HG02759 (cell line): ENCODE data around the gene ETV7.
"Not testable (repeated sequence)": the region's sequence is repeated elsewhere in the genome, so short reads cannot be mapped to it uniquely, and the experiment has no call there.

Source experiments
- ATAC-seq: cut with Tn5 transposase; IDR thresholded peaks from one replicate; pipeline ENCODE4 v1.9.1; 2021; ENCODE audit warnings: mild to moderate bottlenecking, moderate library complexity; ENCODE audit not compliant: unreplicated experiment

The ETV7 gene

DNA sequence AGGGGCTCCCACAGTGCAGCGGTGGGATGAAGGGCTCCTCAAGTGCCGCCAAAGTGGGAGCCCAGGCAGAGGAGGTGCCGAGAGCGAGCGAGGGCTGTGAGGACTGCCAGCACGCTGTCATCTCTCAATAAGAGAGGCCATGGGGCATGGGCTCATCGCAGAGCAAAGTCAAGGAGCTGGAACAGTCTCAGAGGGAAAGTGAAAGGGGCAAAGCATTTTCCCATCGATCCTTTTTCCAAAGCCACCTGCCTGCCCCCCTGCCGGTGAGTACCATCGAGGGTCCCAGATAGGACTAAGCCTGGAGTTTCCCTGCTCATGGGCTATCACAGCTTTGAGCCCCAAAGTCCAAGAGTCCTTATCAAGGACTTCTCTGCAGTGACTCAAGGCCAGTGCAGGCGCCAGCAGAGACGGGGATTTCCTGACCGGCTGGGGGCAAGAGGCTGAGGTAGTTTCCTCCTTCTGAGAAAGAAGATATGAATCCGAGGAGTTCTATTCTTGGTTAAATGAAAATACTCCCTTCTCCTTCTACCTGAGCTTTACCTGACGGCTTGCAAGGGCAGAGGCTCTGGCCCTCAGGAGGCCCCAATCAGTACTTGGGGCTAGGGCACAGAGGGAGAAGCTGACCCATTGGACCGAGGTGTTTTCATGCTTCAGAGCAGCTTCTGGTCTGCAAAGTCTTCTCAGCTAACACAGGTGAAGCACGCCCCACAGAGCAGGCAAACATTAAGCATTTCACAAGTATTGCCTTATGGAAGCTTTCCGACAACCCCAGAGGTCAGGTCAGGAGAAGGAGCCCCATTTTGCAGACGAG is 22.6 kb downstream of the ETV7 start:
- ATAC-seq = peak; percentile 60

DNA sequence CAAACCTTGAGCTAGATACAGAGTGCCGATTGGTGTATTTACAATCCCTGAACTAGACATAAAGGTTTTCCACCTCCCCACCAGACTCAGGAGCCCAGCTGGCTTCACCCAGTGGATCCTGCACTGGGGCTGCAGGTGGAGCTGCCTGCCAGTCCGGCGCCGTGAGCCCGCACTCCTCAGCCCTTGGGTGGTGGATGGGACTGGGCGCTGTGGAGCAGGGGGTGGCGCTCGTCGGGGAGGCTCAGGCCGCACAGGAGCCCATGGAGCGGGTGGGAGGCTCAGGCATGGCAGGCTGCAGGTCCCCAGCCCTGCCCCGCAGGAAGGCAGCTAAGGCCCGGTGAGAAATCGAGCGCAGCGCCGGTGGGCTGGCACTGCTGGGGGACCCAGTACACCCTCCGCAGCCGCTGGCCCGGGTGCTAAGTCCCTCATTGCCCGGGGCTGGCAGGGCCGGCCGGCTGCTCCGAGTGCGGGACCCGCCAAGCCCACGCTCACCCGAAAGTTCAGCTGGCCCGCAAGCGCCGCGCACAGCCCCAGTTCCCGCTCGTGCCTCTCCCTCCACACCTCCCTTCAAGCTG is 23.3 kb downstream of the ETV7 start:
- ATAC-seq = not testable (repeated sequence)

DNA sequence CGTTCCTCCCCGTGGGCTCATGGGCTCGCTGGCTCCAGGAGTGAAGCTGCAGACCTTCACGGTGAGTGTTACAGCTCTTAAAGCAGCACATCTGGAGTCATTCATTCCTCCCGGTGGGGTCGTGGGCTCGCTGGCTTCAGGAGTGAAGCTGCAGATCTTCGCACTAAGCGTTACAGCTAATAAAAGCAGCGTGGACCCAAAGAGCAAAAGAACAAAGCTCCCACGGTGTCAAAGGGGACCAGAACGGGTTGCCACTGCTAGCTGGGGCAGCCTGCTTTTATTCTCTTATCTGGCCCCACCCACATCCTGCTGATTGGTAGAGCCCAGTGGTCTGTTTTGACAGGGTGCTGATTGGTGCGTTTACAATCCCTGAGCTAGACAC is 24.1 kb downstream of the ETV7 start:
- ATAC-seq = not testable (repeated sequence)

DNA sequence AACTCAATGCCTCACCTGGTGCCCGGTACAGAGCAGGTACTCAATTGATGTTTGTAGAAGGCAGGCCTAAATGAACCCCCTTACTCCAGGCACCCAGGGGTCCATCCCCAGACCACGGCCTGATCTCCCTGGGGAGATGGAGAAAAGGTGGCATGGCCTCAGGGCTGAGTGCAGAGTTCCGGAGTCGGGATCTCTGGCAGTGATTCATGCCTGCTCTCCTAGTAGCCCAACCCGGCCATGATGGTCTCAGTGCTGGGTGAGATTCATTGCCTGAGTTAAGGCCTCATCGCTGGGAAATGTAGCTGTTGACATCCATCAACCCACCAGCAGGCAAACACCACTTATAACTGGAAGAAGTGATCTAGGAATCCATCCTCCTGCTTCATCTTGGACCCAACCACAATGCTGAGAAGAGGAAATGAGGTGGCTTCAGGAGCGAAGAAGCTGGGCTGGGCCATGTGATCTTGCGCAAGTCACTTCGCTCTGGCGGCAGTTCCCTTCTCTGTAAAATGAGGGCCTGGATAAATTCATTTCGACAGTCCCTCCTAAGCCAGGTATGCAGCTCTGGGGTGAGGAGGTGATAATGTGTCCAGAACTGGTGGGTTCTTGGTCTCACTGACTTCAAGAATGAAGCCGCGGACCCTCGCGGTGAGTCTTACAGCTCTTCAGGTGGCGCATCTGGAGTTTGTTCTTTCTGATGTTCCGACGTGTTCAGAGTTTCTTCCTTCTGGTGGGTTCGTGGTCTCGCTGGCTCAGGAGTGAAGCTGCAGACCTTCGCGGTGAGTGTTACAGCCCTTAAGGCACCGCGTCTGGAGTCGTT is 24.7 kb downstream of the ETV7 start:
- ATAC-seq = no peak

DNA sequence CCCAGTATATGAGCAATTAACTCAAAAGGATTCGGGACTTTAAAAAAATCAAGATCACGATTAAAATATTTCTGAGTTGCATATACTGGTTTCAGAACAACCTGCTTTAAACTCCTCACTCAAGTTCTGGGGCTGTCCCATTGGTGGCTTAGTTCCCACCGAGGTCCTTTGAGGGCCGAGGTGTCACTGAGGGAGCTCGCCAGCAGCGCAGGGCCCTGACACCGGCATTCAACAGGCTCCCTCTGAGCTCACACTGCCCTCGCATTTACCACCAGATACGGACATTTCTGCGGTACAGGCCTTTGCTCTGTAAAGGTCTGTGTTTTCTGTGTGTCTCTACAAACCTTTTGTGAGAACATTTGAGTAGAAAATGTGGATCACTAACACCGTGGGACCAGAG is 26.4 kb downstream of the ETV7 start:
- ATAC-seq = no peak

DNA sequence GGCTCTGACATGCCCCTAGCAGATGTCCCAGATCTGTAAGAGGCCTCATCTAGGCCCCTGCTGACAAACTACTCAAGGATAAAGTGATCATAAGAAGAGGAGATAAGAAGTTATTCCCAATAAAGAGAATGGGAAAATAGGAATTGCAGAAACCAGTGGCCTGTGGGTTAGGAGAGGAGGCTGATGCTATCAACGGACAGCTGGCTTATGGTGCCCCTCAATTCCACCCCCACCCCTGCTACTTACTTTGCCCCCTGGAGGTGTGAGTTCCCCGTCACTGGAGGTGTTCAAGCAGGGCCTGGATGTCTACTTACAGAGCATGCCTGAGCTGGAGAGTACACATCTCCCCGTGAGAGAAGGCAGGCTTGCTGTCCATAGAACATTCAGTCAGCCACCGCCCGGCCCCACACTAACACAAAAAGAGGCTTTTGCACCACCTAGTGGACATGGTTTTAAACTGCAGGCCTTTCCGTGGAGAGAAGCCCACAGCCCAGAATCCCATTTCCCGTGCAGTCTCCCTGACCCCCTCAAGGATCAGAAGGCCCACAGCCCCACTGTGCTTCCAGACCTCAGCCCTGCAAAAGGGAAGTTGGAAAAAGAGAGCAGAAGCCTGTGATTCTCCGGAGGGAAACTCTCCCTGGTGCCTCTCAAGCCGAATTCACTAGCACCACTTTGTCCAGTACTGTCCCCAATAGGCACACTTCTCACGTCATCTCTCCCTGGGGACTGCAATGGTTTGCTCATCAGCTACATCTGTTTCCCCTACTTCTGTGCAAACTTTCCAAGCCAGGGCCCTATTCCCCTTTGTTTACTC is 27.0 kb downstream of the ETV7 start:
- peak; percentile 50 for ATAC-seq

DNA sequence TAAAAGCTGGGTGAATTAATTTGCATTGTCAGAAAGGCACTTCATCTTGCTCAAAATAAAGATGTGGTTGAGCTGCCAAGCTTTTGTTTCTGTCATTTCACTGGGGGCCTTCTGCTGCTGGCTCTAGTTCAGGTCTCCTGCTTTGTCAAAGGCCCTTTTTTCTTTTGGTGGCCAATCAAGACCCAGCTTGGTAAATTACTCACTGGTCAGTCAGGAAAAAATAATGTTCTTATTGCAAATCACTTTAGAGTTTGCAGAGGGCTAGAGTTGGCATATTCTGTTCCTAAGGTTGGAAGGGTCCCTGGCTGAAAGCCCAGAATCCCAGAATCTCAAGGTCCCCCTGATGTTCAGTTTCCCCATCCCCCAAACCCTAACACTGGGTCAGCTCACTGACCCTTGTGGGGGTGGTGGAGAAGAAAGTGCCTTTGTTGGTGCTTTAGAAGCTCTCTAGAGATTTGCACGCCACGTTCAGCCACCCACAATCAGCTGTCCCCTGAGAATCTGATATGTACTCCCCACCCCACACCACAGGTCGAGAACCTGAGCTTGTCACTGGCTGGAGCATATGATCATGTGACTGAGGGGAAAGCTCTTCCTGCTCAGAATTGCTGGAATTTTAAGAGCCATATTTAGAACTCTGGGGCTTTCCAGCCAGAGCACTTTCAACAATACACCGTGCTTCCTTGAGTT is 29.1 kb downstream of the ETV7 start:
- peak; percentile 39 for ATAC-seq

DNA sequence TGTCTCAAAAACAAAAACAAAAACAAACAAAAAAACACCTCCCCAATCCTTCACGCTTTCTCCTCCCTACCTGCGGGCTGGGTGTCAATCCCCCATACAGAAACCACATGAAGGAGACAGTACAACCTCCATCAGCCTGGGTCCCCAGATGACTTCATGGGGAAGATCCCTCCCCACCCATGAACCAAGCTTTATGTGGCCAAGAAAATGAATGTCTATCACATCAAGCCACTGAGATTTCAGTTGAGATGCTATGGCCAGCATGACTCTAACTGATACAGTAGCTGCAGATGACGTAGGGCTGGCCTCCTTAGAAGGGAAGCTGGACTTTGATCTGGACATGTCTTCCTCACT is 29.6 kb downstream of the ETV7 start:
- ATAC-seq = no peak

DNA sequence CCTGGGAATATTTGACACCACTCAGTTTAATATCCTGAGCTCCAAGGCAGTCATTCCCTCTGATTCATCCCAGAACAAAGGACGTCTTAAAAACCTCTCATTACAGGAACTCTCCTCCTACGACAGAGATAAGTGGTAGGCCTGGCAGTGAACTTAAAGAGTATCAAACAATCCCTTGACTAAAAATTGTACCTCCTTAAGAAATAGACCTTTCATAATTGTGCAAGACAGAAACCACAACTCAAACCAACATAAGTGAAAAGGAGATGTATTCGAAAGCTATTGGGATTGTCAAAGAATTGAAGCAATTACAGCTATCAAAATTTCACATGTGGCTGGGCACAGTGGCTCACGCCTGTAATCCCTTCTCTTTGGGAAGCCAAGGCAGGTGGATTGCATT is 31.6 kb downstream of the ETV7 start:
- ATAC-seq = no peak

DNA sequence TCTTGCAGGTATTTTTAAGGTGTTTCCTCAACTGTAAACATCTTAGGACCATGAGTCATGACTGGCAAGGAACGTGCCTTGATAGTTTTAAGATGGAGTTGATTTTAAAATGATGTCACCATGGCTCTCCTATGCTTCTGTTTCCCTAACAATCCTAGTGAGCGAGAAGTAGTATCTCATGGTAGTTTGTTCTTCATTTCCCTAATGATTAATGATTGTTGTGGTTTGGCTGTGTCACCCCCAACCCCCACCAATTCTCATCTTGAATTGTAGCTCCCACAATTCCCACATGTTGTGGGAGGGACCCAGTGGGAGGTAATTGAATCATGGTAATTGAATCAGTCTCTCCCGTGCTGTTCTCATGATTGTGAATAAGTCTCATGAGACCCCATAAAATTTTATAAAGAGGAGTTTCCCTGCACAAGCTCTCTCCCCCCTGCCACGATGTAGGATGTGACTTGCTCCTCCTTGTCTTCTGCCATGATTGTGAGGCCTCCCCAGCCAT is 34.0 kb downstream of the ETV7 start:
- ATAC-seq = no peak

DNA sequence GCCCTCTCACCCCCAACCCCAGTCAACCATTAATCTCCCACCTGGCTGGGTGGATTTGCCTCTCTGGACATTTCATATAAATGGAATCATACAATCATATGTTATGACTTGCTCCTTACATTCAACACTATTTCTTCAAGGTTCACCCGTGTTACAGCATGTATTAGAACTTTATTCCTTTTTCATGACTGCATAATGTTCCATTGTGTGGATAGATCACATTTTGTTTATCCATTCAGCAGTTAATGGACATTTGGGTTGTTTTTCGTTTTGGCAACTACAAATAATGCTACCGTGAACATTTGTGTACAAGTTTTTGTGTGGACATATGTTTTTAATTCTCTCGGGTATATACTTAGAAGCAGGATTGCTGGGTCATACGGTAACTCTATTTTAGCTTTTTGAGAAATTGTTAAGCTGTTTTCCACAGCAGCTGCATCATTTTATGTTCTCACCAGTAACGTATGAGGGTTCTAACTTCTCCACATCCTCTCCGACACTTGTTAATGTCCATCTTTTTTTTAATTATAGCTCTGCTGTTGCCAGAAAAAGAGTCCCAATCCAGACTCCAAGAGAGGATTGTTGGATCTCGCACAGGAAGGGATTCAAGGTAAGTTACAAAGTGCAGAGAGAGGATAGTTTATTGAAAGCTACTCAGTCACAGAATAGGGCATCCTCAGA is 34.9 kb downstream of the ETV7 start:
- ATAC-seq = no peak

DNA sequence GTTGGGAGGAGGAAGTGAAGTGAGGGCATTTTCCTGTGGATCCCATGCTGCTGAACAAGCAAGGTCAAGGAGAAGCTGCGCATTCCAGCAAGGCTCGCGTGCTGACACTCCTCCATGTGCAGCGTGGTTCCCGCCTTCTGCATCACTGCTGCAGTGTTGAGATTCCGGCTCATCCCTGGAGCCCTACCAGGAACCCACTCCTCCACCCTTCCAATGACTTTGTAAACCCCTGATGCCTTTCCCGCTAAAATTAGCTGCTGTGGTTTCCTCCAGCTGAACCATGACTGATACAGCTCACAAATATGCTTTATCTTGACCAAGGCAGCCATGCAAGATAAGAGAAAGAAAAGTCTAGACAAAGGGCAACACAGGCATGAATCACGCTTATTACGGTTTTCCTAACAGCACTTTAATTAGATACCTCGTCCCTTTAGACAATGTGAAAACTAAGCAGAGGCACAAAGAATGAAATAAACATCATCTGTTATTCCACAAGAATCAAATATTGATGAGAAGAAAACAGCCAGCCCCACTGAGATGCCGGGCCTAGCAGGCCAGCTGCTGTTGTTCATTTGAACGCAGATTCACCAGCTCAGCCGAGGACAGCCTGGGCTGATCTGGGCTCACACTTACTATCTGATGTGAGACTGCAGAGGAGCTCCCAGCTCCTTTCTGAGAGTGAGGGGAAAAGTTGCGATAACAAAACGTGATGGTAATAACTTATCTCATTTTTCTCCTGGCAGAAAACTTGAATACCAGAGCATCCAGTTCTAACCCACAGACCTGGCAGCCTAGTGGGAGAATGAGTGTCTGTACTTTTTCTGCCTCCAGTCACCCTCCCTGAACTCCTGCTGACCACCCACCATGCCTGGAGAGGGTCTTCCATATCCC is 36.5 kb downstream of the ETV7 start:
- ATAC-seq = no peak

DNA sequence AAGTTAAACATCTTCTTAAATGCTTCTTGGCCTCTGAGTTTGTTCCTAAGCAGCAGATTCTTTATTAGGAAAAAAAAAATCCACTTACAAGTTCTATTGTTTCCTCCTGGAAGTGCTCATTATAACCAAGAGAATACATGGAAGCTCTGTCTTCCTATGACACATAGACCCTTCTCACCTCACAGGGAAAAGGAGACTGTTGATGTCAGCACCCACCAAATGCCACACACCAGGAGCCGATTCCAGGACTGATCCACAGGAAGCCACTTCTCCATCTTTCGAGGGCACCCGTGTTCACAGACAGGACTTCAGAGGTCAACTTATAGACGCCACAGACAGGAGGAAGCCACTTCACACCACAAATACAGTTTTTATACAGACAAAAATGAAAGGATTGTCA is 37.4 kb downstream of the ETV7 start:
- no peak for ATAC-seq

DNA sequence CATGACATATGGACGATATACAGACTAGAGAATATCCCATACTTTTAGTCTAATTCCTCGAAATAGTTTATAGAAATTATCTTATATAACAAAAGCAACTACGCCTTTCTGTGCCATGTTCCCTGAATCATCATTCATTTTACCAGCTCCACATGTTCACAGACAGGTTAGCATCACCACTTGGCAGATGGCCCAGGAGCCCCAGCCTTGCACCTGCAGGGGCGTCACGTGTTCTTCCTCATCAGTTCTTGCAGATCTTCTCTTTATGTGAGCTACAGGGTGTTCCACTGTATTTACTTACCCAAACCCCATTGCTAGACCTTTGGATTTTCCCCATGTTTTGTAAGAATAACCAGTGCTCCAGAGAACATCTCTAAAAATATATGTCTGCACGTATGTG is 38.2 kb downstream of the ETV7 start:
- no peak for ATAC-seq

DNA sequence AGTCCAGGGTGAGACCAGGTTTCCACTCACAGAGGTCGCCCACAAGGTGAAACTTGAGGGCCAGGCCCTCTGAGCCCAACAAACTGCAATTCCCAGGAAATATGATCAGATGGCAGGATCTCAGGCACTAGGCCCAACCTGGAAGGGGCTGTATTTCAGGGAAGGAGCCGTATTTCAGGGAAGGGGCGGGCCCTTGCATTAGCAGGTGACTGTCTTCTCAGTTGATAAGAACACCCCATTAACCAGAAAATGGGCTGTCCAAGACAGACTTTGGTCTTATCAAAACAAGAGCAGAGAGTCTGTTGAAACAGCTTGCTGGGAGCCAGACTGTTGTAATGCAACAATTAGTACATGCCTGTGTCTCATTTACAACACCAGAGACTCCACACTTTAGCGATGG is 39.8 kb downstream of the ETV7 start:
- no peak for ATAC-seq

DNA sequence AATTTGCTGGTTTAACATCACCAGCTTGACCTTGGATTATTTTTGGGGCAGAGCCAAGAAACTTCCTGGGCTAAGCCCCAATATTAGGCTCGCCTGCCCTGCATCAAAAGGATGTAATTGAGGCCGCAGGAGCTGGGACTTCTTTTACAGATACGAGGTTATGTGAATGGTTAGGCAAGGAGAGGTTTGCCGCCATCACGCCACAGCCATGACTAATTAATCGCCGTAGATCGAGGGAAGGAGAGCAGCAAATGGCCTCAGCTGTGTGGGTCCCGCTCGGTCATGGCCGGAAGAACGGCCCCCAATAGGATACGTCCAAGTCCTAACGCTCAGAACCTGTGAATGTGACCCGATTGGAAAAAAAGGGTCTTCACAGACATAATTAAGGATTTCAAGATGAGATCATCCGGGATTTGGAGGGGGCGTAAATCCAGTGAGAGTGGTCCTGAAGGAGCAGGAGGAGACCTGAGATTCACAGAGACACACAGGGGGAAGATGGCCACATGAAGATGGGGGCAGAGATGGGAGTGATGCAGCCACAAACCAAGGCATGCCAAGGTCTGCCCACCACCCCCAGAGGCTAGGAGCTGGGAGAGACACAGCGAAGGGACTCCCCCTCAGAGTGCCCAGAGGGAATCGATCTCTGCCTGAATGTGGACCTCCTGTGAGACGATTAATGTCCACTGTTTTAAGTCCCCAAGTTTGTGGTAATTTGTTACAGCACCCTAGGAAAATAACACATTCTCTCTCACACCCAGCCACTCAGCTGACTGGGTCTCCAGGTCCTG is 40.8 kb downstream of the ETV7 start:
- no peak for ATAC-seq

DNA sequence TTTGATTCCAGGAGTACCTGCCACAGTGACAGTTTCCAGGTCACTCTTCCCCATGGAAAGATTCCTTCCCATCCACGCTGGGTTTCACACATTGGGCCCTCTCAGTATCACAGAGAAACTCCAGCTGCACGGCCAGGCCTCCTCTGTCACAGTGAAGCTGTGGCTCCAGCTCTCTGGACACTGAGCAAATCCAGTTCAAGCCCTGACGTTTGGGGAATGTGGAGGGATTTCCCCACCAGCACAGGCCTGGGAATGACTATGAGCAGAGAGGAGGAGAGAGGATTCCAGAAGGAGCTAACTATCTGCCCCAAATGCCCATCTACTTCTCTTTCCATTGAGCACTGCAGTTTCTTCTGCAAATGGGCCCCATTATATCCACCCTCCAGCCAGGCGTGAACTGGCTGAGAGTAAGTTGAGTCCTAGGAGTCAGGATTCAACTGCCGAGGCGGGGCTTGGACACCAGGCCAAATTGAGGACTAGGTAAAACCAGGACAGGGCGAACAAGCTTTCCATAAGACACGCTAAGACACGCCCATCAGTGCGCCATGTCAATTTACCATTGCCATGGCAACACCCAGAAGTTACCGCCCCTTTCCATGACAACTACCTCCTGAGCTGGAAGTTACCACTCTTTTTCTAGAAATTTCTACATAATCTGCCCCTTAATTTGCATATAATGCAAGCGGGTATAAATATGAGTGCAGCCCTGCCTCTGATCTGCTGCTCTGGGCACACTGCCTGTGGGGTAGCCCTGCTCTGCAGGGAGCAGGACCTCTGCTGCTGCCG is 41.6 kb downstream of the ETV7 start:
- ATAC-seq = no peak
